Effector memory CD4-positive, alpha-beta T cell (primary cell): Measurements from ENCODE around the gene MYO19.

Source experiments
- DNase-seq, 3 donors: peaks; one replicate each; pipeline ENCODE4 v3.0.0-alpha.2; 2020
- H3K27ac ChIP-seq: 2 replicates; pipeline ENCODE4 v1.7.0; 2013; ENCODE audit warnings: mild to moderate bottlenecking, low read length, moderate library complexity; ENCODE audit not compliant: insufficient read depth, poor library complexity, severe bottlenecking
- H3K27me3 ChIP-seq: replicated peaks from 2 replicates; pipeline ENCODE4 v1.7.0; 2013; ENCODE audit warnings: mild to moderate bottlenecking, low read length; ENCODE audit not compliant: insufficient read depth, control insufficient read depth, poor library complexity, severe bottlenecking
- H3K36me3 ChIP-seq: 2 replicates; pipeline ENCODE4 v1.7.0; 2013; ENCODE audit warnings: mild to moderate bottlenecking, low read length, moderate library complexity; ENCODE audit not compliant: control insufficient read depth, insufficient read depth
- H3K4me1 ChIP-seq: 2 replicates; pipeline ENCODE4 v1.7.0; 2013; ENCODE audit warnings: low read length, mild to moderate bottlenecking; ENCODE audit not compliant: control insufficient read depth, insufficient read depth, poor library complexity, severe bottlenecking
- H3K4me3 ChIP-seq: 2 replicates; pipeline ENCODE4 v1.7.0; 2013; ENCODE audit warnings: low read length, low read depth, mild to moderate bottlenecking; ENCODE audit not compliant: insufficient read depth, poor library complexity, severe bottlenecking
- H3K9me3 ChIP-seq: 2 replicates; pipeline ENCODE4 v1.7.0; 2013; ENCODE audit warnings: mild to moderate bottlenecking, low read length, moderate library complexity; ENCODE audit not compliant: control insufficient read depth
- total RNA-seq, 3 donors: gene quantifications; one replicate each; lab custom pipeline; 2026; lab: John Stamatoyannopoulos, UW

The MYO19 gene, protein sequence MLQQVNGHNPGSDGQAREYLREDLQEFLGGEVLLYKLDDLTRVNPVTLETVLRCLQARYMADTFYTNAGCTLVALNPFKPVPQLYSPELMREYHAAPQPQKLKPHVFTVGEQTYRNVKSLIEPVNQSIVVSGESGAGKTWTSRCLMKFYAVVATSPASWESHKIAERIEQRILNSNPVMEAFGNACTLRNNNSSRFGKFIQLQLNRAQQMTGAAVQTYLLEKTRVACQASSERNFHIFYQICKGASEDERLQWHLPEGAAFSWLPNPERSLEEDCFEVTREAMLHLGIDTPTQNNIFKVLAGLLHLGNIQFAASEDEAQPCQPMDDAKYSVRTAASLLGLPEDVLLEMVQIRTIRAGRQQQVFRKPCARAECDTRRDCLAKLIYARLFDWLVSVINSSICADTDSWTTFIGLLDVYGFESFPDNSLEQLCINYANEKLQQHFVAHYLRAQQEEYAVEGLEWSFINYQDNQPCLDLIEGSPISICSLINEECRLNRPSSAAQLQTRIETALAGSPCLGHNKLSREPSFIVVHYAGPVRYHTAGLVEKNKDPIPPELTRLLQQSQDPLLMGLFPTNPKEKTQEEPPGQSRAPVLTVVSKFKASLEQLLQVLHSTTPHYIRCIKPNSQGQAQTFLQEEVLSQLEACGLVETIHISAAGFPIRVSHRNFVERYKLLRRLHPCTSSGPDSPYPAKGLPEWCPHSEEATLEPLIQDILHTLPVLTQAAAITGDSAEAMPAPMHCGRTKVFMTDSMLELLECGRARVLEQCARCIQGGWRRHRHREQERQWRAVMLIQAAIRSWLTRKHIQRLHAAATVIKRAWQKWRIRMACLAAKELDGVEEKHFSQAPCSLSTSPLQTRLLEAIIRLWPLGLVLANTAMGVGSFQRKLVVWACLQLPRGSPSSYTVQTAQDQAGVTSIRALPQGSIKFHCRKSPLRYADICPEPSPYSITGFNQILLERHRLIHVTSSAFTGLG
- 59.1 to 86.2 (median 73.8) reads per million in 3 donors for total RNA-seq

DNA sequence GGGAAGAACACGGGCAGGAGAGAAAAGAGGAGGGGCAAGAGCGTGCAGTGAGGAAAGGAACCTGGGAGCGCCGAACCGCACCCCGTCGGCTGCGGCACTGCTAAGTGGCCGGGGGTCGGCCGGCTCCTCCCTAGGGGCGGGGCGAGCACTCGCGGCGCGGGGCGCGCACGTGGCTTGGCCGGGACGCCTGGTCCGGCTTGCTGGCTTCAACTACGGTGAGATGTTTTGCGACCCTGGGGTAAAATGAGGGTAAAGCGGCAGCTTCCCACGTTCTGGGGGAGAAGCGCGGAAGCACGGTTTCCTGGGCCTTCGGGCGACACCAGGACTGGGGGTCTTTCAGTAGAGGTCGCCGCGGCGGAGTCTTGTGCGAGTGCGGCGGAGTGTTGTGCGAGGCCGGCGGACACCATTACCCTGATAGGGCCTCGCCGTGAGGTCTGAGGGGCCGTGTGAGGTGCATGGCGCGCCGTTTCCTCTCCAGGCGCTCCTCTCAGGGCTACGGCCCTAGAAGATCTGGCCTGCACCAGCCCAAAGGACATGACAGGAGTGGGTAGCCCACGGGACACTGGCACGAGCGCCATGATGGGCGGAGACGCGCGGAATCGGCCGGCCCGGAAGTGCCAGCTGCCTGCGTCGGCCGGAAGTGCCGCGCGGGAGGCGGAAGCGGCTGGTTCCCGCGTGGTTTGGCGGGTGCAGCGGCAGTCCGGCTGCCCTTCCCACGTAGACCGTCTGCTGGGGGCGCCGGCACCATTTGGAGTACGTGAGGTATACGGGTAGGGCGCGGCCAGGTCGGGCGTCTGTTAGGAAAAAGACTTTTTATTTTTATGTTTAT, at the start of gene MYO19, which contains the start of gene PIGW:
Gene MYO19, minus strand, starts transcription at position 29 of the 829 bp plus-strand sequence. CDS start 2,330 bp downstream, outside the sequence.
Gene PIGW, plus strand, starts transcription at position 148 of the 829 bp plus-strand sequence. CDS start 2,115 bp downstream, outside the sequence.
- Histone ChIP-seq H3K36me3 (peaks cover 13% of the 10 kb centered on the region), H3K9me3 (no peaks in the 10 kb centered on the region)
- peak; percentile 71 to 79 (median 73) for DNase-seq

DNA sequence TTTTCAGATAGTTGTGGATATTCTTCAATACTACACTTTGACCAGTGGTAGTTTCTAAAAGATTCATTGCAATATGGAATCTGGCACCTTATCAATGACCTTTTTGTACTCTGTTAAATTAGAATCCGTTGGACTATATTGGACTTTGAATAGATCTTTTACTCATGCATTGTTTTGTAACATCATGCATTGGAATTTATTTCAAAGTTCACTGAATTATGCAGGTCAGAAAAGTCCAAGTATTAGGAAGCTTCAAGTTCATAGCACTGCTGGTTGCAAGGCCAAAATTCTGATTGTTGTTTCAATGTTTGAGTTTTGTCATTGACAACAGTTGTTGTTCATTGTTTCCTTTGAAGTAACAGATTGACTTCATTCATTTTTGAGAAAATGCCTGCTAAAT, 49.1 kb upstream of the MYO19 start:
- Histone ChIP-seq H3K27ac (no peak overlapping the region), H3K4me1 (no peaks in the 10 kb centered on the region), H3K4me3 (no peak overlapping the region), H3K27me3 (no peaks in the 10 kb centered on the region), H3K9me3 (no peaks in the 10 kb centered on the region), H3K36me3 (peaks cover 72% of the 10 kb centered on the region)
- DNase-seq: no peak

More for the DNA sequence above, at the start of gene MYO19, which contains the start of gene PIGW:
- Histone ChIP-seq H3K4me3 (peak within 1 kb of the TSS; percentile 96), H3K27me3 (no peaks in the 10 kb centered on the region), H3K4me1 (no peaks in the 10 kb centered on the region), H3K27ac (peak within 1 kb of the TSS; percentile 92)

DNA sequence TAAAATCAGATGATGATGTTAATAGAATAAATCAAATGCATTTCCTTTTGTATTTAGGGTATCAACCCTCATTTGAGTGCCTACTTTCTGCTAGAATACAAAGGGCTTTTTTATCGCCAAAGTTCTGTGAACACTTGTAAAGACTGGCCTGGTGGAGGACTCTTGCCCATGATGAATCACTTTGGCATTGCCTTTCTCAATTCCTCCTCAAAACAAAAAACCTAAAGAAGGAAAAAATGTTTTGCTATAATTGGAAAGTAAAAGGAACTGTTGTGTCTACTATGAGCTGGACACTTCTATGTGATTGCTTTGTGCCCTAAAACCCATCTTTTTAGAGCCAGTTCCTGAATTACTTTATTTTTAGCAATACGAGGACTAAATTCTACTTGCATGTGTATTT, 44.0 kb upstream of the MYO19 start:
- Histone ChIP-seq H3K36me3 (peaks cover 57% of the 10 kb centered on the region), H3K27me3 (no peaks in the 10 kb centered on the region), H3K4me3 (no peak overlapping the region), H3K9me3 (no peaks in the 10 kb centered on the region), H3K4me1 (no peaks in the 10 kb centered on the region), H3K27ac (no peak overlapping the region)
- DNase-seq: no peak

DNA sequence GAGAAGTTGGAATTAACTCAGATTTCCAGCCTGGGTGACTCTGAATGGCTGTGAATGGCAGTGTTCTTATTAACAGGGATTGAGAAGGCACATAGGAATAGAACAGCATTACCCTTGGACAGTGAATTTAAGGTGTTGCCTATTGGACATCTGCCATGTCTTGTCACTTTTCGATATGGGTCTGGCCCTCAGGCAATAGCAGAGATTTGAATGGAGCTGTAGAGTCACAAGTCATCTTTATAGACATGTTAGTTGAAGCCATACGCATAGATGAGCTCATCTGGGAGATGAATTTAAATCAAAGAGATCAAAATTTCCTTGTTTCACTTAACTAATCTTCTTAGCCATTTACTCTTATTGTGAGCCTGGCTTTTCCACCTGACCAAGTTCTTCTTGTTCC, 42.1 kb upstream of the MYO19 start:
- DNase-seq: no peak
- Histone ChIP-seq H3K4me1 (no peaks in the 10 kb centered on the region), H3K27me3 (no peaks in the 10 kb centered on the region), H3K36me3 (peaks cover 47% of the 10 kb centered on the region), H3K4me3 (no peak overlapping the region), H3K27ac (no peak overlapping the region), H3K9me3 (no peaks in the 10 kb centered on the region)

DNA sequence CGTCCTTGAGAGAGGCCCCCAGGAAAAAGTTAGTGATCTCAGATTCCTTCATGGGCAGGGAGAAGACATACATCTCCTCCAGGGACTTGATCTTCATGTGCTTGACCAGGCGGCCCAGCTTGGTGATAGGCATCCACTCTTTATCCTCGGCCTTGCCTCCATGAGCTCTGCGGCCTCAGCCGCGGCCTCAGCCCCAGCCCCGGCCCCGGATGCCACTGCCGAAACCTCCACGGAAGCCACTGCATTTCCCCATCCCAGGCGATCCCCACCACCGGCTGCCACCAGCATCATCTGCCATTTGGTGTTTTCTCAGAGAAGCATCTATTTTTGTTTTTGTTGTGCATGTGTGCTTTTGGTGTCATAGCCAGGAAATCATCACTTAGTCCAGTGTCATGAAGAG, 40.4 kb upstream of the MYO19 start:
- peaks cover 51% of the 10 kb centered on the region for H3K36me3 ChIP-seq
- DNase-seq: no peak

DNA sequence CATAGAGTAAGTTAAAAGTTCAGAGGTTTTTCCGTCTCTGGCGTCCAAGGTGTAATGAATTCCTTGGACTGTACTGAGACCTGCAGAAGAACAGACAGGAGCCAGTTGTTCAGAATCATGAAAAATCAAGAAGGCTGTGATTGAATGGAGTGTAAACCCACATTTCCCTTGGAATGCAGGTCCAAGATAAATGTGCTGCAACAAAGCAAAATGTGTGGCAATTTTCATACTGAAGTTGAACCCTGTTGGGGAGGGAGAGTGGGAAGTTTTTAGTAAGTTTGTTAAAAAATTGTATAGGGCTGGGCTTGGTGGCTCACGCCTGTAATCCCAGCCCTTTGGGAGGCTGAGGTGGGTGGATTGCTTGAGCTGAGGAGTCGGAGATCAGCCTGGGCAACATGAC, 31.4 kb upstream of the MYO19 start:
- no peaks in the 10 kb centered on the region for H3K9me3 ChIP-seq
- no peak for DNase-seq
- no peaks in the 10 kb centered on the region for H3K4me1 ChIP-seq
- H3K27ac ChIP-seq: no peak overlapping the region
- peaks cover 70% of the 10 kb centered on the region for H3K36me3 ChIP-seq
- H3K4me3 ChIP-seq: no peak overlapping the region
- no peaks in the 10 kb centered on the region for H3K27me3 ChIP-seq

More for the DNA sequence above, 40.4 kb upstream of the MYO19 start:
- no peaks in the 10 kb centered on the region for H3K4me1 ChIP-seq
- no peak overlapping the region for H3K4me3 ChIP-seq
- no peak overlapping the region for H3K27ac ChIP-seq
- H3K9me3 ChIP-seq: no peaks in the 10 kb centered on the region
- no peaks in the 10 kb centered on the region for H3K27me3 ChIP-seq

DNA sequence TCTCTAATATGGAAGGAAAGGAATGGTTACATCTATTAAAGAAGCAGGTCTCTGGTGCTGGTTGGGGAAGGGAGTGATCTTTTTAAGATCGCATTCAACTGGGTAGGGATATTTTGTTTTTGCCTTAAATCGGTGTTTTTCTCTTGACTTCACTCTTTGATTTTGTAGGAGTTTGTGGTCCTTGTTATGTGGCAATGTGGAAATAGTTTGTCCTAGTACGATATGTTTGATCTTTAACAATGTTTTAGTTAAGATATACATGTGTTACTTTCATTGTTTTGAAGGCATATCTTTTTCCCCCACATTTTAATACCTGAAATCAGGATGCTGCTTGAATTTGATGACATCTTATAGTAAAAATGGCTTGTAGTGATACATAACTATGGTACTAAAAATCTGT, 18.8 kb upstream of the MYO19 start:
- Histone ChIP-seq H3K9me3 (no peaks in the 10 kb centered on the region), H3K36me3 (peaks cover 20% of the 10 kb centered on the region), H3K4me3 (no peak overlapping the region), H3K27ac (no peak overlapping the region), H3K27me3 (no peaks in the 10 kb centered on the region), H3K4me1 (peaks cover 18% of the 10 kb centered on the region)
- DNase-seq: no peak

DNA sequence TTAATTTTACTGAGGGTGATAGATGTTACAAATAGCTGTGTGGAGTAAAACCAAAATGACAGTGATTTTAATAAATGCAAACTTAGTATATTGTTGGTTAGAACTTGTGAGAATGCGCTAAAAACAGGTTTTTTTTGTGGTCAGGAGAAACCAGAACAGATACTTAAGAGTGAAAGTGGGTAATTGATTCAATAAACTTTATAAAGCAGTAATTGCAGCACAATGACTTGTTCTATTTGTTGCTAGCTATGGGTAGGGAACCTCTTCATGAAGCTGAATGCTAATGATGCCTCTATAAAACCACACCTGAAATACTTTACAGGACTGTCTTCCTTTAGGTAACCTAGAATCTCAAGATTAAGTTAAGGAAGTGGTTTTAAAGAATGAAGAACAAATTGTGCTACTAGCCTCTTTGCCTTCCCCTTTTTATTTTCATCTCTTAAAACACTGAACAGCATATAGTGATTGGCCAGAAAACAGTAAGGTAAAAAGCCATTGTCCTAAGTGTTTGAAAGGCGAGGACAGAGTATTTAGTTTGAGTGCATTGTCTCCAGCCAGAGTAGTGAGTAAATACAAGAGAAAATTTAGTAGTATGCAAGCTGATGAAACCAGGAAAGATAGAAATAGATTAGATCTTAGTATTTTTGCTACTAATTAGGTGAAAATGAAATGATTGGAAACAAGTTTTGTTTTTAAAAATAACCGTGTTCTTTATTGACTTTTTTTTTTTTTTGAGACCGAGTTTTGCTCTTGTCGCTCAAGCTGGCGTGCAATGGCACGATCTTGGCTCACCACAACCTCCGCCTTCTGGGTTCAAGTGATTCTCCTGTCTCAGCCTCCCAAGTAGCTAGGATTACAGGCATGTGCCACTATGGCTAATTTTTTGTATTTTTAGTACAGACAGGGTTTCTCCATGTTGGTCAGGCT, 16.1 kb upstream of the MYO19 start:
- Histone ChIP-seq H3K27ac (peak overlapping the region; percentile 12), H3K4me3 (peak overlapping the region; percentile 12), H3K36me3 (no peaks in the 10 kb centered on the region), H3K27me3 (no peaks in the 10 kb centered on the region), H3K9me3 (no peaks in the 10 kb centered on the region), H3K4me1 (peaks cover 32% of the 10 kb centered on the region)
- no peak for DNase-seq
